Measurements from ENCODE around the gene CELA1.

Gene CELA1

GRCh38 chr12:51374361-51374760 lies 27.9 kb upstream of the CELA1 start:
- no peak for DNase-seq

GRCh38 chr12:51373187-51373586 lies 26.7 kb upstream of the CELA1 start:
- DNase-seq: no peak

GRCh38 chr12:51372021-51372420 lies 25.5 kb upstream of the CELA1 start:
- DNase-seq: no peak

DNA sequence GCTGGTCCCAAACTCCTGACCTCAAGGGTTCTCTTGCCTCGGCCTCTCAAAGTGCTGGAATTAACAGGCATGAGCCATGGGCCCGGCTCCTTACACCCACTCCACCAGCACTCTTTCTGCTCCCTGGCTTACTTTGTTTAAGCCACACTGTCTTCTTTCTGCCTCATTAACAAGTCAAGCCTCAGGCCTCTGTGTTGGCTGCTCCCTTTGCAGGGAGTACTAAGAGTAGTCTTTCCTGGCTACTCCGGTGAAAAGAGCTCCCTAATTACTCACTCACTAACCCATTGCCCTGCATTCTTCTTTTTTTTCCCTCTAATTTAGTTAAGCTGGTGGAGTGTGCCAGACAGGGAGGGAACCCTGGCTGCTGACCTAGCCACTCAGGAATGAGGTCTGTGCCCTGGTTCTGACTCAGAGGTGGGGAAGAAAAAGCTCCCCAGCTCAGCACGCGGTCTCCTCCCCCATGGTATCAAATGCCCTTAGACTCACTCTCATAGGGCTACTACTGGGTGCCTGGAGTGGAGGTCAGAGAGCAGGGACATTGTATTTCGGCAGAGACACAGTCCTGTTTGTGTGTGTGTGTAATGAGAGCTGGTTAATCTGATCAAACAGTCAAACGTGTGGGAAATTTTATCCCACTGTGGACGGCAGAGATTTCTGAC lies 24.9 kb upstream of the CELA1 start:
- DNase-seq: peak; percentile 97

DNA sequence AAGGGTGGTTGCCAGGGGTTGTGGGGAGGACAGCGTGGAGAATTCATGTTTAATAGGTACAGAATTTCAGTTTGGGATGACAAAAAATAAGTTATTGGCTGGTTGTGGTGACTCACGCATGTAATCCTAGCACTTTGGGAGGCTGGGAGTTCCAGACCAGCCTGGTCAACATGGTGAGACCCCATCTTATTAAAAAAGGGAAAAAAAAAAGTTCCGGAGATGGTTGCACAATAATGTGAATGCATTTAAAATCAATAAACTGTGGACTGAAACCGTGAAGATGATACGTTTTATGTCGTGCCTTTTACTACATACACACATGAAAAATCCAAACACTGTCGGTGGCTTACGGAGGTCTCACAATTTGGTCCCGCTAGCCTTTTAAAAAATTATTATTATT lies 24.2 kb upstream of the CELA1 start:
- DNase-seq: no peak

DNA sequence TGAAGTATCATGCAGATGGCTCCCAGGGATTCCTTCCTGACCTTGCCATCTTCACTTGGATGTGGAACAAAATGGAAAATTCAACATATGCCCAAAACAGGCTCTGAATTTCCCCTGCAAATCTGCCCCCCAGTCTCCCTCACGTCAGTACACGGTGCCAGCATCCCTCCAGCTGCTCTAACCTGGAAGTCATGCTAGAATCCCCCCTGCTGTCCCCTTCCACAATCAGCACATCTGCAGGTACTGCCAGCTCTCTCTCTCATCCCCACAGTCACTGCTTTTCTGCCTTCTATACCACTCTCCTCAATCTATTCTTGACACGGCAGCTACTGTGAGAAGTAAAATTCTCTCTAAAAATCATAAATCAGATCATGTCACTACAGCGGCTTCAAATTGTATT lies 23.1 kb upstream of the CELA1 start:
- no peak for DNase-seq

- no peak for DNase-seq
Observed at GRCh38 chr12:51368640-51369517, 22.4 kb upstream of the CELA1 start.

DNA sequence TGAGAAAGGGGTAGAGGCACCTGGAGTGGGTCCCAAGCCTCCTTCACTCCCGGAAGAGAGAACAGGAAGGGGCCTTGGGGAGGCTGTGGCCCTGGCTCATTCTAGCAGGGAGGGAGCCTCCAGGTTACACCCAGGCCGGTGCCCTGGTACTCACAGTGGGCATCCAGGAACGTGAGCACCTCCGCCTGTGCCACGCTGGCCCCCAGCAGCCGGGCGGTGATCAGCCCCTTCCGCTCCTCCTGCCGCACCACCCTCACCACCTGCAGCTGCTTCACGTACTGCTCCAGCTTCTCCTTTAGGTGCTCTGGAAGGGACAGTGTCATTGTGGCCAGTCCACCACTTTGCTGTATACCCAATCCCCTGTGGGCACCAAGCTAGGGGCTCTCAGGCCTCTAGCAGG lies 18.8 kb upstream of the CELA1 start:
- no peak for DNase-seq

DNA sequence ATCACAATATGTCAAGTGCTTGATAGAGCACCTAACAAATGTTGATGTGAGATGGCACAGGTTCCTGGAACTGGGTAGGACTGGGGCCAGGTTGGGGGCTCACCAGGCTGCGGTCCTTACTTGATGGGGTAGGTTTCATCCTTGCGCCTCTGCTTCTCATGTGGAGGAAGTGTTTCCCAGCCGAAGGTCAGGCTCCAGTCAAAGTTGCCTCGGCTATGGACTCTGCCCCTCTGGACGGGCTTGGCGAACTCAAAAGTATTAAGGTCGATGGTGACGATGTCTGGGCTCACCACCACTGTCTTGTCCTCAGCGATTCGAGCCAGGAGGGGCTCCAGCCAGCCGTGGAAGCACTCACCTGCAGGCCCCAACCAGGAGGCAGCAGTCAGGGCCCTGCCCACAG lies 17.5 kb upstream of the CELA1 start:
- DNase-seq: no peak

- no peak for DNase-seq
Observed at GRCh38 chr12:51362747-51363342, 16.4 kb upstream of the CELA1 start.

DNA sequence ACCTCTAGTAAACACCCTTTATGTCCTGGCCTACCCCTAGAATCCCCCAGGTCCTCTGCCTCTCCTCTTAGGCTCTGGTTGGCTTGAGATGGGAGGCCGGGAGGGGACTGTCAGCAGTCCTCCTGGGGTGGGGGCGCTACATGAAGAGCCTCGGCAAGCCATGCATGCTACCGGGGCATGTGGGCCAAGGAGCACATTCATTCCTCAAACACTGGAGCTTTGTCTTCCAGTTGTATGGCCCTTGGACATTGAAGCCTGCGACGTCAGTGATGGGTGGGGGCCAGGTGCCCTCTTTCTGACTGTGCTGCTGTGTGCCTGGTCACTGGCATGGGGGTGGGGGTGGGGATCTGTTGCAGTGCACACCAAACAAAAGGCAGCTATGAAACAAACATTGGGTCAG lies 15.8 kb upstream of the CELA1 start:
- DNase-seq: no peak

GRCh38 chr12:51361161-51362016 lies 14.9 kb upstream of the CELA1 start:
- no peak for DNase-seq

DNA sequence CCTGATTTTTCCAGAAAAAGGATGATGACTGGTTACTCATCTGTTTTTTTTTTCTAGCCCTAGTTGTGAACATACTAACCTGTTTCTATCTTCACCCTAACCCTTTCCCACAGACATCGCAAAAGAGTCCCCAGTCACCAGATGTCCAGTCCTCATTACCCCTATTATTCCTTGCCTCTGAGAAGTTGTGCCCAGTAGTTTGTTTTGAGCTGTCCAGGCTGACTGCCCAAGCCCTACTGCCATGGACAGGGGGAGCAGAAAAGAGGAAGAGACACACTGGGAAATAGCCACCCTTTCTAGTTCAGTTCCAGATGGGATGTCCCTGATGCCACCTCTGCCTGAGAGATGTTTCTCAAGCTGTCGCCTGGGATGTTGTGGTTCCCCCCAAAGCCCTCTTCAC lies 13.8 kb upstream of the CELA1 start:
- DNase-seq: no peak

DNA sequence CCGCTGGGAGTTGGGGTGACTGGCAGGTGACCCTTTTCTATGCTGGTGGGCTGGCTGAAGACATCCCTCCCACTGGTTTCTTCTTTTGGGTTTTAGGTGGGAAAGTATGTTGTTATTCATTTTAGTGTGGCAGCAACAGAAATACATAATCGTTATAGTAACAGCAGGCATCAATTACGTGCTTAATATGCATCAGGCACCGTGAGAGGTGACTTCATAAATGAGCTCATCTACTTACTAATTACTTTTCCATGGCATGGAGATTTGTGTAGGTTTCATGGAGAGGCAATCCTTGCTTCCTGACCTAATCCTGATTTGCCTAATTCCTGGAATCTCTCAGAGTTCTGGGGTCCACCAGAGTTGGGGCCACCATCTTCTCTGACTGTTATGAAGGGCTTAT lies 13.4 kb upstream of the CELA1 start:
- DNase-seq: peak; percentile 14

- no peak for DNase-seq
Observed at GRCh38 chr12:51358496-51358895, 12.0 kb upstream of the CELA1 start.

DNA sequence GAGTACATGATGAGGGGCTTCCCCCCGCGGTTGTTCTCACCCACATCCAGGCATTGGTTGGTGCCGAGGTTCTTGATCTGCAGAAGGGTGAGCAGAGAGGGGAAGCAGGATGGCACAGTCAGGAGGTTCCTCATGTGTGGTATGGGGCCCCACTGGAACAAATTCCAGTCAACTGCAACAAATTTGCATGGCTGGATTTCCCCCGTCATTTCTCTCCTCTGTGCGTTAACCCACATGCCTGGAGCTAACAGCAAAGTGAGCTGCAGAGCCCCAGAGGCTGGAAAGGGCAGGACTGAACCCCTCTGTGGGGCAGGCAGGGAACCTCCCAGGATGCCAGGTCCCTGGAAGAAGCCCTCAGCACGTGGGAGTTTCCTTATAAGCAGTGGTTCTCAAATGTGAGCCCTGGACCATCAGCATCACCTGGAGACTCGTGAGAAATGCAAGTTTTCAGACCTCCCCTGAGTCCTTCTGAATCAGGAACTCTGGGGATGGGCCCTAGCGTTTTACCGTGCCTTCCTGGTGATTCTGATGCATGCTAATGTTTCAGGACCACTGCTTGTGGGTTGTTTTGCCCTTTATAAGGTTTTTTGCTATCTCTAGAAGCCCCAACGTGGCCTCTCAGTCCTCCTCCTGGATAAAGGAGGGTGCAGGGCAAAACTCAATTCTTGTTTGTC lies 11.0 kb upstream of the CELA1 start:
- no peak for DNase-seq

DNA sequence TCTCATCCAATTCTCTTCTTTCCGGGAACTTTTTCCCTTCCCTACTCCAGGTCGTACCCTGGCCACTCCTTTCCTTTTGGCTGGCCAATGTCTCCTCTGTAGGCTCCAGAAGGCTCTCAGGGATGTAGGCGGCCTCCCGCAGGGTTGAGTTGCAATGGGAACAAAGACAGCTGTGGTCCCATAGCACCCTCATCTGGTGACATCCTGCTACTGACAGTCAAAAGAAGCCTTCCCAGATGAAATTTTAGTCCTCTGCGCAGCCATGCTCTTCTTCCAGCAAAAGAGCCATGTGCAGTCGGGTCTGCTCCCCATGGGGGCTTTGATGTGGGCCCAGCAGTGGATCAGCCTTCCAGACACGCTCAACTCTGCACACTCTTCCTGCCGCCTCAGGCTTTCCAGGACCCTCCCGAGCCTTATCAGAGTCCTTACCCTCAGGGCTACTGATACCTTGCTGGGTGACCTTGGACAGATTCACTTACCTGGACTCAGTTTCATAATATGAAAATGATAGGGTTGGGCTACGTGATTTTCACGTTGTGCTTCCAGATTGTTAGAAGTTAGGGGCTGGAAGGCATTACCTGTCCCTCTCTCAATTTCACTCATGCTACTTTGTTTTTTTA lies 5.5 kb upstream of the CELA1 start:
- peak; percentile 61 for DNase-seq

GRCh38 chr12:51349026-51349425 lies 2.5 kb upstream of the CELA1 start:
- DNase-seq: peak; percentile 52

- DNase-seq: no peak
Observed at GRCh38 chr12:51348116-51348515, 1.6 kb upstream of the CELA1 start.

GRCh38 chr12:51345681-51346080 lies 798 bp downstream of the CELA1 start:
- DNase-seq: peak; percentile 46

GRCh38 chr12:51343201-51343600 lies 3.3 kb downstream of the CELA1 start:
- no peak for DNase-seq

DNA sequence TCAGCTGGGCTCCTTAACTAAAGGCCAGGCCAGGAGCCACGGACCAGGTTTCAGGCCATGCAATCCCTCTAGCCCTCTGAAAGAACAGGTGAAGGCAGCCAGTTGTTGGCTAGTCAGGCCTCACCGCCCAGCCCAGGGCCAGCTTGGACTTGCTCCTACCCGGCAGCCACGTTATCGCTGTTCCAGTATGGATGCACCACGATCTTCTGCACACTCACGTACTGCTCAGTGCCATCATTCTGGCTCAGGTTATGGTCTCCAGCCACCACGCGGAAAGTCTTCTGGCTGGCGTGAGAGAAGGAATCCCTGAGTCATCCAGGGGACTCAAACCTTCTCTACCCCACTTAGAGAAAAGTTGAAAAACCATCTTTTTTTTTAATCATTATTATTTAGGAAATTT lies 4.1 kb downstream of the CELA1 start:
- no peak for DNase-seq

Measured in fibroblast of skin of right biceps (primary cell).